OCI-LY7 (cell line): Measurements from ENCODE around the gene VPS8. TPM values are rescaled to one million over a fixed set of nuclear protein-coding genes. Genes with fewer than 3 reads are reported as not detected.

Experiments
- BruUV-seq: library from RNA; stranded (reverse); fragments of 400-500 nt; replicated peaks from 2 replicates; lab custom pipeline; 2021; lab: Mats Ljungman, UMichigan
- CTCF ChIA-PET: fragments of 300-600 bp; sonication (Branson Sonifier 250); formaldehyde crosslinking; loops from one replicate; lab custom pipeline; 2022; ENCODE audit warnings: antibody characterized with exemption; ENCODE audit not compliant: unreplicated experiment; lab: Charles Lee
- POLR2A ChIA-PET: fragments of 300-600 bp; sonication (Branson Sonifier 250); formaldehyde crosslinking; loops from one replicate; lab custom pipeline; 2022; ENCODE audit warnings: antibody characterized with exemption; lab: Charles Lee
- DNase-seq: peaks from one replicate; pipeline ENCODE4 v3.0.0-alpha.2; 2015; ENCODE audit warnings: low spot score
- H2AFZ ChIP-seq: fragments of 200-600 bp; sonication (generic), shearing (Covaris generic); 2 replicates; pipeline ENCODE4 v1.6.1; 2014; ENCODE audit warnings: mild to moderate bottlenecking, antibody characterized with exemption, low read length, moderate library complexity
- H3K27ac ChIP-seq: fragments of 200-600 bp; sonication (generic); 2 replicates; pipeline ENCODE4 v1.5.1; 2014; ENCODE audit warnings: mixed run types, low read depth, mild to moderate bottlenecking, moderate library complexity, low read length, inconsistent platforms; ENCODE audit not compliant: poor library complexity, severe bottlenecking
- H3K36me3 ChIP-seq: fragments of 200-600 bp; sonication (generic); 2 replicates; pipeline ENCODE4 v1.6.1; 2014; ENCODE audit warnings: mild to moderate bottlenecking, antibody characterized with exemption, low read length, moderate library complexity, mixed read lengths; ENCODE audit not compliant: insufficient read depth
- H3K4me1 ChIP-seq: fragments of 200-600 bp; sonication (generic); 2 replicates; pipeline ENCODE4 v1.5.1; 2014; ENCODE audit warnings: mild to moderate bottlenecking, low read length; ENCODE audit not compliant: insufficient read depth, poor library complexity, severe bottlenecking
- H3K4me2 ChIP-seq: fragments of 200-600 bp; sonication (generic); 2 replicates; pipeline ENCODE4 v1.6.1; 2014; ENCODE audit warnings: mild to moderate bottlenecking, low read length
- H3K4me3 ChIP-seq: fragments of 200-600 bp; sonication (generic); 2 replicates; pipeline ENCODE4 v1.5.1; 2014; ENCODE audit warnings: mild to moderate bottlenecking, low read depth, low read length; ENCODE audit not compliant: poor library complexity, severe bottlenecking
- H3K79me2 ChIP-seq: fragments of 200-600 bp; sonication (generic); 2 replicates; pipeline ENCODE4 v1.6.1; 2016; ENCODE audit warnings: low read depth, mild to moderate bottlenecking, low read length, moderate library complexity, mixed read lengths; ENCODE audit not compliant: insufficient read depth
- H3K9me2 ChIP-seq: fragments of 200-600 bp; sonication (generic); 2 replicates; pipeline ENCODE4 v1.6.1; 2016; ENCODE audit warnings: mild to moderate bottlenecking, low read length, mixed read lengths; ENCODE audit not compliant: insufficient read depth
- H3K9me3 ChIP-seq: fragments of 200-600 bp; sonication (generic); 2 replicates; pipeline ENCODE4 v1.6.1; 2014; ENCODE audit warnings: mild to moderate bottlenecking, mixed run types, low read length, mixed read lengths
- H4K20me1 ChIP-seq: fragments of 200-600 bp; sonication (generic); 2 replicates; pipeline ENCODE4 v1.6.1; 2014; ENCODE audit warnings: mild to moderate bottlenecking, antibody characterized with exemption, low read length, moderate library complexity, mixed read lengths; ENCODE audit not compliant: insufficient read depth
- EZH2phosphoT487 ChIP-seq: fragments of 200-600 bp; sonication (generic); IDR thresholded peaks from 2 replicates; pipeline ENCODE4 v1.6.1; 2018; ENCODE audit warnings: low read depth, borderline replicate concordance, mild to moderate bottlenecking, mixed run types, antibody characterized with exemption, low read length, moderate library complexity, mixed read lengths
- intact Hi-C: fragments of 100-400 bp; cut with micrococcal nuclease; formaldehyde crosslinking; loops from one replicate; pipeline ENCODE4 v1.10.0; 2022; ENCODE audit not compliant: unreplicated experiment
- total RNA-seq, 2 experiments: library from RNA; depleted of rRNA in 1 of 2; stranded (reverse); fragments of >200 nt in 1 of 2; shearing (Covaris generic) in 1 of 2; gene quantifications; 2 replicates each; pipeline ENCODE4 v1.2.3, GENCODE V29; 2014 to 2022
- TF ChIP-seq, protein P1 (sequence below): fragments of 200-600 bp; sonication (generic); conservative IDR thresholded peaks from 2 replicates; pipeline ENCODE4 v1.5.1; 2014; ENCODE audit warnings: mild to moderate bottlenecking, antibody characterized with exemption, low read length, moderate library complexity, mixed read lengths

VPS8 gene
- total RNA-seq, 2 experiments from 2014 or later: 33.5 to 44.9 TPM

DNA sequence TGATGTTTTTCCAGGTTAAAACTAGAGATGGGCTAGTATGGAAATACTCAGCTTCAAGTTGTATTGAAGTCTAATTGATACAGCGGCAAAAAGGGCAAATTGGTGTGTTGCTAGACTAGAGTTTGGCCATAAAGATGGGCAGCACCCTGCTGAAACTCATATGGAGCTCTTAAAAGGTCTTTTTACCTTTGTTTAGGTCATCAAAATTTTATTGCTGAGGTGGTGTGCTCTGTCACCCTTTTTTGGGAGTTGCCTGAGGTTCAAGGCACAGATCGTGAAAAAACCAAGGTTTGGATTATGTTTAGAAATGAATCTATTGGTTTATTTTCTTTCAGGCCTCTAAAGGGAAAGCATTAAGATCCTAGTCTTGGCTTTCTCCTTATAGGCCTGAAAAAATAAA is 38.2 kb downstream of the VPS8 start:
- TF ChIP-seq EZH2phosphoT487: no peak
- TF ChIP-seq, protein P1, sequence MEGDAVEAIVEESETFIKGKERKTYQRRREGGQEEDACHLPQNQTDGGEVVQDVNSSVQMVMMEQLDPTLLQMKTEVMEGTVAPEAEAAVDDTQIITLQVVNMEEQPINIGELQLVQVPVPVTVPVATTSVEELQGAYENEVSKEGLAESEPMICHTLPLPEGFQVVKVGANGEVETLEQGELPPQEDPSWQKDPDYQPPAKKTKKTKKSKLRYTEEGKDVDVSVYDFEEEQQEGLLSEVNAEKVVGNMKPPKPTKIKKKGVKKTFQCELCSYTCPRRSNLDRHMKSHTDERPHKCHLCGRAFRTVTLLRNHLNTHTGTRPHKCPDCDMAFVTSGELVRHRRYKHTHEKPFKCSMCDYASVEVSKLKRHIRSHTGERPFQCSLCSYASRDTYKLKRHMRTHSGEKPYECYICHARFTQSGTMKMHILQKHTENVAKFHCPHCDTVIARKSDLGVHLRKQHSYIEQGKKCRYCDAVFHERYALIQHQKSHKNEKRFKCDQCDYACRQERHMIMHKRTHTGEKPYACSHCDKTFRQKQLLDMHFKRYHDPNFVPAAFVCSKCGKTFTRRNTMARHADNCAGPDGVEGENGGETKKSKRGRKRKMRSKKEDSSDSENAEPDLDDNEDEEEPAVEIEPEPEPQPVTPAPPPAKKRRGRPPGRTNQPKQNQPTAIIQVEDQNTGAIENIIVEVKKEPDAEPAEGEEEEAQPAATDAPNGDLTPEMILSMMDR: no peak
- no peaks in the 10 kb centered on the region for H4K20me1 ChIP-seq
- H3K4me1 ChIP-seq: peaks cover 7% of the 10 kb centered on the region
- no peaks in the 10 kb centered on the region for H3K9me3 ChIP-seq
- H3K4me2 ChIP-seq: no peak overlapping the region
- no peak overlapping the region for H2AFZ ChIP-seq
- peaks cover 26% of the 10 kb centered on the region for H3K36me3 ChIP-seq
- no peak overlapping the region for H3K4me3 ChIP-seq
- DNase-seq: no peak
- no peak overlapping the region for H3K27ac ChIP-seq
- H3K79me2 ChIP-seq: no peaks in the 10 kb centered on the region
- no TSS peak for BruUV-seq
- ChIA-PET CTCF (no interaction called here), POLR2A (interaction anchor here (0.6 to 1.8 kb wide), 3 partner anchors 10 to 26 kb away, joined by 3 to 4 read pairs (median 3); no protein-coding TSS in a partner anchor)
- intact Hi-C loops: no loop called here
- H3K9me2 ChIP-seq: no peaks in the 10 kb centered on the region

DNA sequence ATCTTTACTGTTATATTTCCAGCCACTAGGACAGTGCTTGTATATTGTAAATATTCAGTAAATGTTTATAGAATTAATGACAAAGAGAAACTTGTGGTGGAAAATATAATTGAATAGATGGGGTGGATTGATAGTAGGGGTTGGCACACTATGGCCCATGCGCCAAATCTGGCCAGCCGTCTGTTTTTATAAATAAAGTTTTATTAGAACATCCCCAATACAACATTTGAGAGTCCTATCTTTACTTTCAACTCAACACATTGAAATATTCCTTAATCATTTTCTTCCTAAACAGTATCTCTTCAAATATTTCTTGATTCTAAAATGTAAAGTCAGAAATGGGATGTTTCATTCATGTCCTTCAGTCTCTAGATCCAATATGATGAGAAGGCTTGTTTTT is 45.1 kb downstream of the VPS8 start:
- H3K27ac ChIP-seq: no peak overlapping the region
- intact Hi-C loops: no loop called here
- peaks cover 45% of the 10 kb centered on the region for H3K36me3 ChIP-seq
- H4K20me1 ChIP-seq: no peaks in the 10 kb centered on the region
- no TSS peak for BruUV-seq
- no peaks in the 10 kb centered on the region for H3K9me2 ChIP-seq
- H3K79me2 ChIP-seq: no peaks in the 10 kb centered on the region
- CTCF ChIA-PET: no interaction called here
- no peaks in the 10 kb centered on the region for H3K9me3 ChIP-seq
- POLR2A ChIA-PET: interaction anchor here (0.6 kb wide), 1 partner anchor 815 kb away, joined by 4 read pairs; no protein-coding TSS in a partner anchor
- no peak overlapping the region for H2AFZ ChIP-seq
- no peak overlapping the region for H3K4me2 ChIP-seq
- DNase-seq: no peak
- H3K4me1 ChIP-seq: no peaks in the 10 kb centered on the region
- TF ChIP-seq, protein P1: no peak
- no peak for TF ChIP-seq EZH2phosphoT487
- H3K4me3 ChIP-seq: no peak overlapping the region

DNA sequence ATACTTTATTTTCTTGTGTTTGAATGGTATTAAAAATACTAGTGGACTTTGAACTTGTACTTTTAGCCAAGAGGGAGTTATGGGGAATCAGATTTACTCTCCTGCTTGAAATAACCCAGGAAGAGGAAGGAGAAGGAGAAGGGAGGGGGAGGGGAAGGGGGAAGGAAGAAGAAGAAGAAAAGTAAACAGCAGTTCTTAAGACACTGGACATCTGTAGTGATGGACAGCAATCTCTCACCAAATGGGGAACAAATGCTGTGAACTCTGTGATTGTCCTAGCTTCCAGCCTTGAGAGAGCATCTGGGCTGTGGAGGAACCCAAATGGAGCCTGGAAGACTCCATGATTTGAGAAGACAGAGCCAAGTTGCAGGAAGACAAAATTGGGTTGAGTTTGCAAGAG is 52.0 kb downstream of the VPS8 start:
- Histone ChIP-seq H3K4me1 (no peaks in the 10 kb centered on the region), H3K4me3 (no peak overlapping the region), H3K36me3 (peaks cover 48% of the 10 kb centered on the region), H2AFZ (no peak overlapping the region), H3K79me2 (no peaks in the 10 kb centered on the region), H3K4me2 (no peak overlapping the region), H3K9me3 (no peaks in the 10 kb centered on the region), H4K20me1 (no peaks in the 10 kb centered on the region), H3K9me2 (no peaks in the 10 kb centered on the region), H3K27ac (no peak overlapping the region)
- ChIA-PET POLR2A (no interaction called here), CTCF (no interaction called here)
- intact Hi-C loops: no loop called here
- DNase-seq: no peak
- BruUV-seq: no TSS peak
- TF ChIP-seq, protein P1: no peak
- TF ChIP-seq EZH2phosphoT487: no peak
